ENCODE data around the gene LRMDA.
A peak's percentile ranks its signal among the peaks of the same experiment; 100 is the strongest.

The LRMDA gene

DNA sequence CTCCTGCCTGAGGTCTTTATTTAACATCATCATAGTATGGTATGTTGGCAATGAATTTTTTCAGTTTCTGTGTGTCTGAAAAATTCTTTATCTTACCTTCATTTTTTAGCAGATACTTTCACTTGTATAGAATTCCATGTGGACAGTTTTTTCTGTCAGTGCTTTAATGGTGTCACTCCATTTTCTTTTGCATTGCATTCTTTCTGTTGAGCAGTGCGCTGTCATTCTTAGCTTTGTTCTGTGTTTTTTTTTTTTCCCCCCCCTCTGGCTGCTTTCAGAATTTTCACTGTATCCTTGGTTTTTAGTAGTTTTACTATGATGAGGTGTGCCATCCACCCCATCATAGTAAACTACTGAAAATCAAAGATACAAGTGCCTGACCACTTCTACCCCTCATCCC lies 120.7 kb downstream of the LRMDA start:
- ChIA-PET CTCF (no interaction called here), POLR2A (no interaction called here)

DNA sequence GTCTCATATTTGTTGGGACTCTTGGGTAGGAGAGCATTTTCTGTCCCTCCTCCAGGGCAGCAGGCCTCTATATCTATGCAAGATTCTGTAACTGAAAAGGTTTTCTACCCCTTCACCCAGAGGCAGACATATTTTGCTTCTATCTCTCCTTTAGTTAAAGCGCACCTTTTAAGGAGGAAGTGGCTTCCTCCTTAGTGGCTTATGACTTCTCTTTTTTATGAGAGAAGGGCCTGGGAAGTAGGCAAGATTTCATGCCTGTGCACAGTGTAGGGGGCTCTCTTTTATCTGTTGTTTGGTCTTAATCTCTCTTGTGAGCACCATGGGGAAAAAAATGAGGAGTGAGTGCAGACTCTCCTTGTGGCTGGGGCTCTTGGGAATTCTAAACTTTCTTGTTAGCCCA lies 122.1 kb downstream of the LRMDA start:
- ChIA-PET POLR2A (no interaction called here), CTCF (no interaction called here)
- DNase-seq (ENCODE audit: extremely low spot score) = no peak
- TF ChIP-seq, protein P1, sequence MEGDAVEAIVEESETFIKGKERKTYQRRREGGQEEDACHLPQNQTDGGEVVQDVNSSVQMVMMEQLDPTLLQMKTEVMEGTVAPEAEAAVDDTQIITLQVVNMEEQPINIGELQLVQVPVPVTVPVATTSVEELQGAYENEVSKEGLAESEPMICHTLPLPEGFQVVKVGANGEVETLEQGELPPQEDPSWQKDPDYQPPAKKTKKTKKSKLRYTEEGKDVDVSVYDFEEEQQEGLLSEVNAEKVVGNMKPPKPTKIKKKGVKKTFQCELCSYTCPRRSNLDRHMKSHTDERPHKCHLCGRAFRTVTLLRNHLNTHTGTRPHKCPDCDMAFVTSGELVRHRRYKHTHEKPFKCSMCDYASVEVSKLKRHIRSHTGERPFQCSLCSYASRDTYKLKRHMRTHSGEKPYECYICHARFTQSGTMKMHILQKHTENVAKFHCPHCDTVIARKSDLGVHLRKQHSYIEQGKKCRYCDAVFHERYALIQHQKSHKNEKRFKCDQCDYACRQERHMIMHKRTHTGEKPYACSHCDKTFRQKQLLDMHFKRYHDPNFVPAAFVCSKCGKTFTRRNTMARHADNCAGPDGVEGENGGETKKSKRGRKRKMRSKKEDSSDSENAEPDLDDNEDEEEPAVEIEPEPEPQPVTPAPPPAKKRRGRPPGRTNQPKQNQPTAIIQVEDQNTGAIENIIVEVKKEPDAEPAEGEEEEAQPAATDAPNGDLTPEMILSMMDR (IDR thresholded peaks at IDR 0.05; ENCODE audit: control extremely low read depth, extremely low read depth, low read depth, missing control alignments) = no peak

More for the DNA sequence above, 120.7 kb downstream of the LRMDA start:
- TF ChIP-seq, protein P1 (IDR thresholded peaks at IDR 0.05; ENCODE audit: control extremely low read depth, extremely low read depth, low read depth, missing control alignments) = no peak
- no peak for DNase-seq (ENCODE audit: extremely low spot score)

DNA sequence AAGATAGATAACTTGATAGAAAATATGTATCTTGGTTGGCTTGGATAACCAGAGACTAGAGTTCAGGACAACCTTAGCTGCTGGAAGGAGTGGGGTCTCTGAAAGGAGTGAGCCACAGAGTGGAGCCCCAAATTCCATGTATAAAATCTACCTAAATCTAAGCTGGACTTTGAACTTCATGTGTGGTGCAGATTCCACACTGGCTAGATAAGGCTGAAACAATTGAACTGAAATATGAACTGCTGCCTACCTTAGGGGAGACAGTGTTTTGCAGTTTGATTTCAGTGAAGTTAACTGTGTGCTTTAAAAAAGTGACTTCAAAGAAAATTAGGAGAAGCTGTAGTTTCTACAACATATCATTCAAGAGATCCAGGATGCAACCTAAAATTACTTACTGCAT lies 123.9 kb downstream of the LRMDA start:
- TF ChIP-seq, protein P1 (IDR thresholded peaks at IDR 0.05; ENCODE audit: control extremely low read depth, extremely low read depth, low read depth, missing control alignments) = no peak
- ChIA-PET CTCF (interaction anchor here (4.0 kb wide), 1 partner anchor 9 kb away, joined by 12 read pairs; no protein-coding TSS in a partner anchor), POLR2A (no interaction called here)
- no peak for DNase-seq (ENCODE audit: extremely low spot score)

DNA sequence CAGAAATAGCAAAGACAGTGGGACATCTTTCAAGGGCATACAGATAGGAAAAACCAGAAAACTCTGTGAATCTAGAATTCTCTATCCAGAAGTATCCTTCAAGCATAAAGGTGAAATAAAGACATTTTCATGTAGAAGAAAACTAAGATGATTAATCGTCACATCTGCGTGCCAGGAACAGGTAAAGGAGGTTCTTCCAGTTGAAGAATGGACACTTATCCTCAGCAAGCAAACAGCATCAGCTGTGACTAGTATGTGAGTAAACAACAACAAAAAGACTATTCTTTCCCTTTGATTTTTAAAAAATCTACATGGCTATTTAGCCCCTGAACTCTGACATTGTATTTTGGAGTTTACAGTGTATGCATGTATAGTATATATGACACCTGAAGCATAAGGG lies 124.9 kb downstream of the LRMDA start:
- CTCF ChIA-PET = interaction anchor here (4.0 kb wide), 1 partner anchor 10 kb away, joined by 12 read pairs; no protein-coding TSS in a partner anchor
- TF ChIP-seq, protein P1 (IDR thresholded peaks at IDR 0.05; ENCODE audit: control extremely low read depth, extremely low read depth, low read depth, missing control alignments) = no peak
- DNase-seq (ENCODE audit: extremely low spot score) = no peak
- POLR2A ChIA-PET = no interaction called here

DNA sequence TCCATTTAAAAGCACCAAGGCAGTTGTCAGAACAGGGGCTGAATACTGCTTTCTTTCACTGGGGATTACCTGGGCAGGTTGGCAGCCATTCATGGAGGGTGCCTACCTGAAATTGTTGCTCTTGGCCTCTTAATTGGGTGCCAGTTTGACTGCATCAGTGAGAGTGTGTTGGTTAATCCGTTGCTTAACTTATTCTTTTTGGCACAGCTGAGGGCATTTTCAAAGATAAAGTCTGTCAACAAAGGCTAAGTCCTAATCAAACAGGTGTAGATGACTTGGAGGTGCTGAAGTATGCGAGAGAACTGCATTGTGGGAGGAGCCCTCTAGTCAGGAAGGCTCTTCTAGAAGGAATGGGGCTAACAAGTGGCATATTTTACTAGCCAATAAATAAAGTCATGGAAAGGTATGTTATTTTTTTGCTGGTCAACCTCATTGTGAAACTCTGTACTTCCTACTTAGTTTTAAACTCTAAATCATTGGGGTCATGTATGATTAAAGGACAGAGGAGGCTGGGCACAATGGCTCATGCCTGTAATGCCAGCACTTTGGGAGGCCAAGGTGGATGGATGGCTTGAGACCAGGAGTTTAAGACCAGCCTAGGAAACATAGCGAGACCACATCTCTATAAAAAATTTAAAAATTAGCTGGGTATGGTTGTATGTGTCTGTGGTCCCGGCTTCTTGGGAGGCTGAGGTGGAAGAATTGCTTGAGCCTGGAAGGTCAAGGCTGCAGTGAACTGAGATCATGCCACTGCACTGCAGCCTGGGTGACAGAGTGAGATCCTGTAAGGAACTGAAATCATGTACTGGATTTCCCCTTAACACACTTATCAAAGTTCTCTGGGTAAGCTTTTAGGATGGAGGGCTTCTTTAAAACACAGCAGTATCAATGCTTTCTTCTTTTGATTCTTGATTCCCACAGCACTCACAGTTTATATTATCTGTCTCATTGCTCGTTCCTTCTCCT lies 134.1 kb downstream of the LRMDA start:
- DNase-seq (ENCODE audit: extremely low spot score) = peak; percentile 22
- TF ChIP-seq, protein P1 (IDR thresholded peaks at IDR 0.05; ENCODE audit: control extremely low read depth, extremely low read depth, low read depth, missing control alignments) = no peak
- ChIA-PET POLR2A (no interaction called here), CTCF (no interaction called here)

DNA sequence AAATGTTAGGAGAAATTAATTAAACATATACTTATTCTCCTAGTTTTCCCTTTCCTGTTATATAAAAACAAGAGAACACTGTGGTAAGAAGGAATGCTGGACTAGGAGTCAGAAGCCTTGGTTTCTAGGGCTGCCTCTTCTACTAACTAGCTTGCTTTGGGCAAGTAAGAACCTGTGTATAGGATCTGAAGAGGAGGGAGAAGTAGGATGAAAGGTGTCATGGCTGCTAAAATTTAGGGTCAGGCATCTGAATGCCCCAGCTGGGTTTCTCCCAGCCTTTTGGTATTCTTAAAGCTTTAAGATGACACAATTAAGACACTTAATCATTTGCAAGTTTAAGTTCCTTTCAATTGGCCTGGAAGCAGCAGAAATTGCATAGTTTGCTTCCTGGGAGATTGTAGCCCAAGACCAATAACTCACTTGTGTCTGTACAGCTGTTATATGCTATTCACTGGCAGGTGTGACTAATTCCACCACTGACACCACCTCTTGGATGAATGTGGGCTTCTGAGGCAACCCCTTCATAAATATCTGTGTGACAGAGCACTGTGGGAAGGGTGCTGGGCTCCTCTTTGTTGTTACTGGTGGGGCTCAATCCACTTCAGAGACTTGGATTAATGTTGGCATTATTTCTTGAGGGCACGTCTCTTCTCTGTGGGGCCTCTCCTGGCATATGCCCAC lies 137.2 kb downstream of the LRMDA start:
- TF ChIP-seq, protein P1 (IDR thresholded peaks at IDR 0.05; ENCODE audit: control extremely low read depth, extremely low read depth, low read depth, missing control alignments) = no peak
- no peak for DNase-seq (ENCODE audit: extremely low spot score)
- POLR2A ChIA-PET = no interaction called here
- CTCF ChIA-PET = no interaction called here

All from GM10248 (cell line).